T-helper 22 cell (primary cell): ENCODE data around the gene ZFAND2B.
"Not testable (repeated sequence)": the region's sequence is repeated elsewhere in the genome, so short reads cannot be mapped to it uniquely, and the experiment has no call there.

ENCODE experiments used
- DNase-seq: peaks from one replicate; pipeline ENCODE4 v3.0.0-alpha.2; 2020; ENCODE audit warnings: low read depth

The ZFAND2B gene

GRCh38 chr2:219250049-219250781 is 43.6 kb downstream of the ZFAND2B start:
- no peak for DNase-seq

GRCh38 chr2:219251656-219252055 is 45.1 kb downstream of the ZFAND2B start:
- DNase-seq = no peak

GRCh38 chr2:219252084-219252483 is 45.5 kb downstream of the ZFAND2B start:
- no peak for DNase-seq

GRCh38 chr2:219252570-219252899 is 46.0 kb downstream of the ZFAND2B start:
- no peak for DNase-seq

- no peak for DNase-seq
Observed at GRCh38 chr2:219252900-219253752, 46.5 kb downstream of the ZFAND2B start, which contains the start of gene TUBA4B. TSS of gene TUBA4B (plus strand) at chr2:219253243. CDS start at chr2:219253408, 165 bp downstream.

- DNase-seq = peak; percentile 85
Observed at GRCh38 chr2:219253753-219254589, 47.4 kb downstream of the ZFAND2B start, which contains the start of gene TUBA4A. TSS of gene TUBA4A (minus strand) at chr2:219253918. CDS start at chr2:219253858, 60 bp downstream.

GRCh38 chr2:219254590-219255201 is 48.1 kb downstream of the ZFAND2B start:
- DNase-seq = no peak

- DNase-seq = not testable (repeated sequence)
Observed at GRCh38 chr2:219258942-219259341, 52.4 kb downstream of the ZFAND2B start.
